Measurements from ENCODE around the gene SUGCT. TPM values are rescaled to one million over a fixed set of nuclear protein-coding genes. Genes with fewer than 3 reads are reported as not detected.

Gene SUGCT
- total and polyA plus RNA-seq, 8 donors: 0.87 to 8.0 (median 2.9) TPM; not detected in 1

- DNase-seq: no peak
- H3K4me1 ChIP-seq: peaks cover 0 to 23% (median 13%) of the 10 kb centered on the region in 4 donors
- H3K36me3 ChIP-seq: no peaks in the 10 kb centered on the region
- H3K27ac ChIP-seq: no peak overlapping the region
- TF ChIP-seq POLR2A (IDR thresholded peaks at IDR 0.05): no peak
- no peak for TF ChIP-seq POLR2AphosphoS5 (IDR thresholded peaks at IDR 0.05)
- no peak for TF ChIP-seq EP300 (IDR thresholded peaks at IDR 0.05)
- TF ChIP-seq, protein P1, sequence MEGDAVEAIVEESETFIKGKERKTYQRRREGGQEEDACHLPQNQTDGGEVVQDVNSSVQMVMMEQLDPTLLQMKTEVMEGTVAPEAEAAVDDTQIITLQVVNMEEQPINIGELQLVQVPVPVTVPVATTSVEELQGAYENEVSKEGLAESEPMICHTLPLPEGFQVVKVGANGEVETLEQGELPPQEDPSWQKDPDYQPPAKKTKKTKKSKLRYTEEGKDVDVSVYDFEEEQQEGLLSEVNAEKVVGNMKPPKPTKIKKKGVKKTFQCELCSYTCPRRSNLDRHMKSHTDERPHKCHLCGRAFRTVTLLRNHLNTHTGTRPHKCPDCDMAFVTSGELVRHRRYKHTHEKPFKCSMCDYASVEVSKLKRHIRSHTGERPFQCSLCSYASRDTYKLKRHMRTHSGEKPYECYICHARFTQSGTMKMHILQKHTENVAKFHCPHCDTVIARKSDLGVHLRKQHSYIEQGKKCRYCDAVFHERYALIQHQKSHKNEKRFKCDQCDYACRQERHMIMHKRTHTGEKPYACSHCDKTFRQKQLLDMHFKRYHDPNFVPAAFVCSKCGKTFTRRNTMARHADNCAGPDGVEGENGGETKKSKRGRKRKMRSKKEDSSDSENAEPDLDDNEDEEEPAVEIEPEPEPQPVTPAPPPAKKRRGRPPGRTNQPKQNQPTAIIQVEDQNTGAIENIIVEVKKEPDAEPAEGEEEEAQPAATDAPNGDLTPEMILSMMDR (IDR thresholded peaks at IDR 0.05): no peak
- no peaks in the 10 kb centered on the region for H3K27me3 ChIP-seq
- no peaks in the 10 kb centered on the region for H3K9me3 ChIP-seq
- H3K4me3 ChIP-seq: no peak overlapping the region
- 83 to 96% (median 89%) methylated on average over 2 of the region's 2 CpGs for WGBS, 5 donors
- intact Hi-C loops (cut with DNase I; ENCODE audit: low total_unique reads): no loop called here
Measured at GRCh38 chr7:40782836-40783235, 648.0 kb downstream of the SUGCT start.

DNA sequence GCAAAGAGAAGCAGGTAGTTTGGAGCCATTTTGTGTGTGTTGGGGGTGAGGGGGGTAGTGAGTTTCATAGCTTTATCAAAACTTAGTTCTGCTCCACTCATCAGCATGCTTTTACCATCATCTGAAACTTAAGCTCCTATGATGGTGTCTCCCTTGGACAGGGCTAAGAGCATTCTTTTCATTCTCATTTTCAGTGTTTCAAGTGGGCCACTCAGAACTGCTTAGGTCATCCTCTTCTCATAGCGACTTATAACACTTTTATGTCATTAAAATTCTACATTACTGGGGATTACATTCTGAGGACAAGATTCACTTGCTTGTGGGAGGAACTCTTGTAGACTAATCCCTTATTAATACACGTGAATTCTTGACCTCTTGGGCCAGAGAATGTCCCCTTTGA, 649.4 kb downstream of the SUGCT start:
- Histone ChIP-seq H3K36me3 (no peaks in the 10 kb centered on the region), H3K9me3 (no peaks in the 10 kb centered on the region), H3K27ac (no peak overlapping the region), H3K27me3 (no peaks in the 10 kb centered on the region), H3K4me1 (peaks cover 0 to 20% (median 13%) of the 10 kb centered on the region in 4 donors), H3K4me3 (no peak overlapping the region)
- intact Hi-C loops (cut with DNase I; ENCODE audit: low total_unique reads): no loop called here
- DNase-seq: no peak
- TF ChIP-seq POLR2AphosphoS5 (IDR thresholded peaks at IDR 0.05): no peak
- no peak for TF ChIP-seq EP300 (IDR thresholded peaks at IDR 0.05)
- TF ChIP-seq POLR2A (IDR thresholded peaks at IDR 0.05): no peak
- TF ChIP-seq, protein P1 (IDR thresholded peaks at IDR 0.05): no peak
- WGBS, 5 donors: 47 to 70% (median 55%) methylated on average over 2 of the region's 2 CpGs

DNA sequence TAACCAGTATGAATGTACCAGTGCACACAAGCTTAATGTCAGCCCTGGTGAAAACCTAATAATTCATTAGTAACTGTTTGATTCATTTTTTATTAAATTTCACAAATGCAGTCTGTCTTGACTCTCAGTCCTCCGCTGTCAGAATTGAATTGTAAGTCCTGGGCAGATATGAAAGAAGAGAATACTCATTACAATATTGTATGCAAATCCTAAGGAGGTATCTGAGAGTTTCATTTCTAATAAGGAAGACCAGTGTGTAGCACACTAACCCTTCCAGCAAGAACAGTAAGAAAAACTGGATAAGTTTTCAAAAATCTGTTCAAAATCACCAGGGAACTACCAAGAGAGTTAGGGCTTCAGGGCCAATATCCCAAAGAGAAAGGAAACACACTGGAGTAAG, 652.1 kb downstream of the SUGCT start:
- H3K27ac ChIP-seq: no peak overlapping the region
- no peaks in the 10 kb centered on the region for H3K4me1 ChIP-seq
- TF ChIP-seq EP300 (IDR thresholded peaks at IDR 0.05) (no peak), POLR2A (IDR thresholded peaks at IDR 0.05) (no peak)
- TF ChIP-seq, protein P1 (IDR thresholded peaks at IDR 0.05): no peak
- no peak overlapping the region for H3K4me3 ChIP-seq
- 87 to 98% (median 92%) methylated on average over 1 of the region's 1 CpG for WGBS, 5 donors
- intact Hi-C loops (cut with DNase I; ENCODE audit: low total_unique reads): loop anchor here (5.0 kb wide), 1 partner anchor 260 kb away; no protein-coding TSS in a partner anchor
- DNase-seq: no peak
- no peaks in the 10 kb centered on the region for H3K36me3 ChIP-seq
- no peaks in the 10 kb centered on the region for H3K27me3 ChIP-seq
- no peaks in the 10 kb centered on the region for H3K9me3 ChIP-seq

DNA sequence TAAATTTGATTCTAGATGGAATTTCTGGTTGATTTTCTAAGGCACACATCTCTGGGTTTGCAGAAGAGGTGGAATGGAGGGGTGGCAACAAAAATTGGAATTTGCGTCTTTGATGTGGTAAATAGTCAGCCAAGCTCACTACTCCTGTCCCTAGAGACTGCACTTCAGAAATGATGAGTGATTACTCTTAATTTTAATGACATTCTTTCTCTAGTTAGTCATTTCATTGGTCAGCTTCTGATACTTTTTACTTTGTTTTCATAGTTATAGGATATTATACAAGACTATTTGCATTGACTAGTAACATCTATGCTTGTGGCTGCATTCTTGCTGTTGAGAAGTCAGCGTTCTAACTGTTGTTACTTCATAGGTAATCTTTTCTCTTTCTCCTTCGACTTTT, 658.3 kb downstream of the SUGCT start:
- WGBS, 5 donors: 80 to 90% (median 87%) methylated on average over 3 of the region's 3 CpGs
- Histone ChIP-seq H3K27me3 (no peaks in the 10 kb centered on the region), H3K4me1 (no peaks in the 10 kb centered on the region), H3K9me3 (no peaks in the 10 kb centered on the region), H3K4me3 (no peak overlapping the region), H3K36me3 (no peaks in the 10 kb centered on the region), H3K27ac (no peak overlapping the region)
- intact Hi-C loops (cut with DNase I; ENCODE audit: low total_unique reads): no loop called here
- no peak for DNase-seq
- TF ChIP-seq POLR2A (IDR thresholded peaks at IDR 0.05): no peak
- TF ChIP-seq, protein P1 (IDR thresholded peaks at IDR 0.05): no peak

Measured in stomach (tissue), 9 donors.